GM15510 (cell line): ENCODE data around the gene CRHR2.

Source experiments
- POLR2A ChIP-seq: IDR thresholded peaks from 3 replicates; pipeline ENCODE4 v1.6.1; 2011; ENCODE audit warnings: borderline replicate concordance; ENCODE audit not compliant: insufficient read length; ENCODE audit errors: extremely low read depth

CRHR2 gene

DNA sequence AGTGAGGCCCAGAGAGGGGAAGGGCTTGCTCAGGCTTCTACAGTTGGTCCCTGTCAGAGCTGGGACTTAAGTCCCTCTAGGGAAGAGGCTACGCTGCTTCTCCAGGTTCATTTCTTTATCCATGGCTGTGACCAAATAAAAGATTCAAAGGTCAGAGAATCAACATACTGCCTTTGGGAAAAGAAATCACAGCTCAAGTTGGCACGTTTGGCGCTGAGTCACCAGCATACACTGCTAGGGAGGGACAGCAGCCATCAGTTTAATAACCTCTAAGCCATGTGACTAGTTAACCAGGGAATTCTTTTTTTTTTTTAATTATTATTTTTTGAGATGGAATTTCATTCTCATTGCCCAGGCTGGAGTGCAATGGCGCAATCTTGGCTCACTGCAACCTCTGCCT lies 28.4 kb upstream of the CRHR2 start:
- TF ChIP-seq POLR2A: no peak

DNA sequence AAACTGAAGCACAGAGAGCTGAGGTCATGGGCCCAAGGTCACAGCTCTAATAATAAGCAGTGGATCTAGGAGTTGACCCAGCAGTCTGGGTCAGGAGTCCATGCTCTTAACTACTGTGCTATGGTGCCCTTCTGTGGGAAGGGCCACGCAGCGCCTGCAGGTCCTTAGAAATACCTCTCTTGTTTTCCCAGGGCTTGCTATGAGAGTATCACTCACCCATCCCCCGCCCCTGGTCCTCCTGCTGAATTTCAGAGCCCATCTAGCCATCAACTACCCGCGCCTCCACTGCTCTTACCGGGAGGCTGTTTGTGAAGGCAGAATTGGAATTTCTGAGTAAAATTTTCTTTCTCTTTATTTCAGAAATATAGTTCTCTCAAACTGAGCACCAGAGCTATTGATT lies 27.3 kb upstream of the CRHR2 start:
- no peak for TF ChIP-seq POLR2A

DNA sequence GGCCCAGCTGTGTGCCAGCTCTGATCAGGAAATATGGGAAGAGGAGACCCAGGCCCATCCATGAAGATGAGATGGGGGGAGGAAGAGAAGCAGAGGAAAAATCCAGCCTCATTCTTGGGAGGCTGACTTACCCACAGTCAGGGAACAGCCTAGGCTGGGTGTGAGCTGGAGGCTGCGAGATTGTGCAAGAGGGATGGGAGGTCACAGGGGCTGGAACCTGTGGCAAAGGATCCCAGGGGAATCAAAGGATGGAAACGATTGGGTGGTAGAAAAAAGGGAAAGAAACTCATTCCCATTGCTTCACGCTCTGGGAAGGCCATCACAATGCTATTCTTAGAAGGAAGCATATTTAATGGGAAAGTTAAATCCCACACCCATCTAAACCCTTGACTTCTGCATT lies 26.7 kb upstream of the CRHR2 start:
- TF ChIP-seq POLR2A: no peak

DNA sequence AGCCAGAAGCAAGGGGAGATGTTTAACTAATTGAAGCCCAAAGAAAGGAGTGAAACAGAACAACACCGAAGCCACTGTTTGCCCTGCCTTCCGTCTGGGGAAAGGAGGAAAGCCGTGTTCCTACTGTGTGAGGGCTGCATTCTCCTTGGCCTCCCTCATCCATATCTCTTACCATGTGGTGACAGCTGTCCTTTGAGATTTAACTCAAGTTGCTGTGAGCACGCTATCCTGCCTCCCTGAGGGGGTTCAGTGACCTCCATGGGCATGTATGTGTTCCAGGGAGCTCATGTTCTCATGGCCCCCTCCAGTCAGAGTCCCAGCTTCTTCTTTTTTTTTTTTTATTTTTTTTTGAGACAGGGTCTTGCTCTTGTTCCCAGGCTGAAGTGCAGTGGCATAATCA lies 26.2 kb upstream of the CRHR2 start:
- TF ChIP-seq POLR2A: no peak

DNA sequence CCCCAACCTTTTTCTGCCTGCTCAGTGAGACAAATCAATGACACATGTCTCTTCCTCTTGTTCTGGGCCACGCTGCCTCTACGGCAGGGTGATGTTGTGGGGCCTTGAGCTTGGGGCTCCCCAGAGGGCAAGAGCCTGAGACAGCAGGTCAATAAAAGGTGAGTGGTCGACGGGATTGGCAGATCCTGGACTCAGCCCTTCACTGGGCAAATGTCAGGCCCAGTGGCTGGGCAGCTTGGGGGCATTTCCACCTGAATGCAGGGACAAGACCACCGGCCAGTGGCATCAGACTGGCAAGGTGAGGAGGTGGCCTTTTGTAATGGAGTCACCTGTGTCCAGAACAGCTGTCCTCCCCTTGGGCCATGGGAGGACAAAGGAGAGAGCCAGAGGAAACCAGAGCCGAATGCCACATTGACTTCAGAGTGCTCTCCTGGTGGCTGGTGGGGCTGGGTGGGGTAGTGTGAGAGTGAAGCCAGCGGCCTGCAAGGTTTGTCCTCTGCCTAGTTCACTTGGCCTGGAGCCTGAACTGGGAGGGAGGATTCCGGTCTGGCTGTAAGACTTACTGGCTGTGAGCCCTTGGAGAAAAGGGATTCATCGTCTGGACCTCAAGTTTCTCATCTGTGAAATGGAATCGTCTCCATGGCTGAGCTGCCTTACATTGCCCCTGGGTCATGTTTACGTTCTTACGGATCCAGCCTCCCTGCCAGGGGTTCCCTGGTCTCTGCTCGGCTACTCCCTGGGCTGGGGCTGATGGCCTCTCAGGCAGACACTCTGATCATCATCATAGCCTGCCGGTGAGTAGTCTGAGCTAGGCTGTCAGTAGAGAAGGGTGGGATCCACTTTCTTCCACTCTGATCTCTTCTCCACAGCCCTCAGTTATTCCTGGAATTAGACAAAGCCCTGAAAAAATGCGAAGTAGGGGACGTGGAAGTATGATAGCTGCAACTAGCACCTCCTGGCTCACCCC lies 25.4 kb upstream of the CRHR2 start:
- no peak for TF ChIP-seq POLR2A

- no peak for TF ChIP-seq POLR2A
Observed at GRCh38 chr7:30706908-30707307, 24.7 kb upstream of the CRHR2 start.

DNA sequence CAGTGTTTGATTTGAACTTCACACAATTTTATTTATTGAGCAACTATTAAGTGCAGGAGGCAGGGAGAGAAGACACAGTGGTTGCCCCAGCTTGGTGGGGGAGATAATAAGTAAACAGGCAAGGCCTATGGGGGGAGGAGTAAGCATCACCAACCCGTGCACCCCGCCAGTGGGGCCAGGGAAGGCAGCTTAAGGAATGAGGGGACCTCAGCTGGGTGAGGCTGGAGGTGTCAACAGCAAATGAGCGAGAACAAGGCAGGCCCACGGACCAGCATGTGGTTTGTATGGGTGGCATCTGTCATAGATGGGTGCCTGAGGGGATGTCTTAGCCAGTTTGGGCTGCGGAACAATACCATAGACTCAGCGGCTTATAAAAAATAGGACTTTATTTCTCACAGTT lies 24.1 kb upstream of the CRHR2 start:
- no peak for TF ChIP-seq POLR2A

DNA sequence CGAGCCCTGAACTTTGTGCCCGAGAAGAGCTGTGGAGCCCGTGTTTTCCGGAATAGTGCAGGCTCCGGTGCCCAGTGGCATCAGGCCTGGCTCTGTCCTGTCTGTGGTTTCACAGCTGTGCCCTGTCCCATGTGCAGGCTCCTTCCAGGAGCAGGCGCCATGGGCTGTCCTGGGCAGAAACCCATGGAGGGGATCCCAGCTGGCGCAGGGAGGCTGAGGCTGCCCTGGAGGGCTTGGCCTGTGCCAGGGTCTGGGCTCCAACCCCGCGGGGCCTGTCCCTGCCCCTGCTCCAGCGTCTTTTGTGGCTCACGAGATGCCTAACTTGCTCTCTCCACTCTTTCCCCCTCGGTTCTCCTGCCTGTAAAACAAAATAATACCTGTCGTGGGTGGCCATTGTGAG lies 23.3 kb upstream of the CRHR2 start:
- TF ChIP-seq POLR2A: no peak

- no peak for TF ChIP-seq POLR2A
Observed at GRCh38 chr7:30705008-30705407, 22.8 kb upstream of the CRHR2 start.

- TF ChIP-seq POLR2A: no peak
Observed at GRCh38 chr7:30703756-30704155, 21.5 kb upstream of the CRHR2 start.

DNA sequence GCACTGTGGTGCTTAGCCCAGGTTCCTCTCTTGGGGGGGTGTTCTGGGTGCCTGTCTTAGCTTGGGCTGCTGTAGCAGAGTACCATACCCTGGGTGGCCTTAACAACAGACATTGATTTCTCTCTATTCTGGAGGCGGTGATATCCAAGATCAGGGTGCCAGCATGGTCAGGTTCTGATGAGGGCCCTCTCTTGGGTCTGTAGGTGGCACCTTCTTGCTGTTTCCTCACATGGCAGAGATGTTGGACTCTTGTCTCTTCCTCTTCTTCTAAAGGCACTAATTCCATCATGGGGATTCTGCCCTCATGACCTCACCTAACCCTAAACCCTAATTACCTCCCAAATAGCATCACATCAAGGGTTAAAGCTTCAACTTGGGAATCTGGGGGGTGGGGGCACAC lies 19.9 kb upstream of the CRHR2 start:
- no peak for TF ChIP-seq POLR2A

DNA sequence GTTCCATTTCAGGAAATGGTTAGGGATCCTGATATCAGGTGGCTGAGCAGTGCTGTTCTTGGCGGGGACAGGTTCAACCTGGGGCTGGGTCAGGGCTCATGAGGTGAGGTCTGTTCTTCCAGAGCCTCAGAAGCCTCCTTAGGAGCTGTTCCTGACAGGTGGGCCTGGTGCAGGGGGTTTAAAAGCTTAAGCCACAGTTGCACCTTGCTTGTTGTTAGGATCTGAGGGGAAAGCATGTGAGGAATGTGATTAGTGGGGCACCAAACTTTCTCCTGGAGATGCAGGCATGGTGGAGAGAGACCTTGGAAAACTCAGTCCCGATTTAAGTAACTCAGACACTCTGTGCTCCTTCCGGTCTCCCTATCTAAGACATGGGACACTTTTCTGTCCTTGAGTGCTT lies 18.7 kb upstream of the CRHR2 start:
- no peak for TF ChIP-seq POLR2A

DNA sequence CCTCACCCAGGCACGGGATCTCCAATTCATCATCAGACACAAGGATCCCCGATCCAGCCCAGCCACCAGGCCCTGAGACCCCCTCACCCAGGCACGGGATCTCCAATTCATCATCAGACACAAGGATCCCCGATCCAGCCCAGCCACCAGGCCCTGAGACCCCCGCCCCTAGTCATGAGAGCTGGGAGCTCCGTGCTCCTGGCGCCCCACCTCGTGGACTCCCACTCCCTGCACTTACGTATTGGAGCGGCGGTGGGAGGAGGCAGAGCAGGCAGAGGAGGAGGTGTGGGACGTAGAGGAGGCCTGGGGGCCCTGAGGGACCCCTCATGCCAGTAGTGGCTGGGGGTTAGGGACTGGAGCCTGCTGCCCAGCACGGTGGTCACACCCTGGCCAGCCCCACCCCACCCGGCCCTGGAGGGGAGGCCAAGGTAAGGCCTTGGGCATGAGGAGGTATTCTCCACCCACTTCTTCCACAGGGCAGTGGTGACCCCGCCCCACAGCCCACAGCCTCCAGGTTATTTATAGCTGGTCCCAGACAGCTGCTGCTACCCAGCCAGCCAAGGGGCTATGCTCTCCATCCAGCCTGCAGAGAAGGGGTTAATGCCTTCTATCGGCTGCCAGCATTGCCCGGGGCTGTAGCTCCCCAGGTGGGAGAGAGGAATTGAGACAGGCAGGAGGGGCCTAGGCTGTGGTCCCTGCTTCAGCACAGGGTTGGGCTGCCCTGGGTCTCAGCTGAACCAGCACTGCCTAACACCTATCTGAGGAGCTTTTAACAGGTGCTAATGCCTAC lies 17.6 kb upstream of the CRHR2 start:
- no peak for TF ChIP-seq POLR2A

- no peak for TF ChIP-seq POLR2A
Observed at GRCh38 chr7:30698481-30698880, 16.2 kb upstream of the CRHR2 start.

DNA sequence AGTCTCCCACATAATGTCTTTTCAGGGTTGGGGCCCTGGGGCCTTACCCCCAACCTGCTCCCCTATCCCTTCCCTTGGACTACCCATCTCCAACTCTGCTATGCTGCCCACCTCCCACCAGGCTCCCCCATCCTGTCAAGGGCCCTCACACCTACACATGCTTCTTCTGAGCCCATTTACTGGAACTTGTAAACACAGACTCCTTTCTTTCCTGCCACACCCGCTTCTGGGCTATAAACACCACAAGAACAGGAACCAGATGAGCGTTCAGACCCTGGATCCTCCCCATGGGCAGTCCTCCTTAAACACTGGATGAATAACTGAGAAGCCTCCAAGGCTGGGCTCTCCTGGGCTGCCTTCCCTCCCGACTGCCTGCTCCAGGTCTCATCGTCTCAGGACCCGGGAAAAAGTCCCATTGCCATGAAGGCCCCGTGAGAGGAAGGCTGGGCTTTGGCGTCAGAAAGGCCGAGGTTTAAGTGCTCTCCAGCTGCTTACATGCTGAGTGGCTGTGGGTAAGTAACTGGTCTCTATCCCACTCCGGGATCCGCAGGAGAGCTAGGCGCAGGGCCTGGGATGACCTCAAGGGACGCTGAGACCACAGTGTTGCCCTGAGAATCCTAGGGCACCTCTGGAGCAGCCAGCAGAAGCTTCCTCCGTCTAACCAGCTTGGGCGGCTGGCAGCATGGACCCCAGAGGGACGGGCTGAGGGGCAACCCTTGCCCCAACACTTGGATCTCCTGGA lies 15.6 kb upstream of the CRHR2 start:
- TF ChIP-seq POLR2A: no peak
